ENCODE results near the gene CXXC5. TPM values are rescaled to one million over a fixed set of nuclear protein-coding genes. Genes with fewer than 3 reads are reported as not detected.

Gene CXXC5
- total and polyA plus RNA-seq, 7 donors, result 15.7 to 30.0 (median 19.9) TPM

GRCh38 chr5:139681112-139681458 is 32.9 kb downstream of the CXXC5 start:
- Histone ChIP-seq H3K4me3 (no peak overlapping the region), H3K27ac (no peak overlapping the region), H3K27me3 (no peaks in the 10 kb centered on the region), H3K36me3 (peaks cover 0 to 27% (median 2%) of the 10 kb centered on the region in 4 donors), H3K4me1 (peaks cover 0 to 42% (median 28%) of the 10 kb centered on the region in 4 donors), H3K9me3 (no peaks in the 10 kb centered on the region)
- intact Hi-C loops (cut with DNase I), result no loop called here
- DNase-seq, result no peak
- WGBS, 2 donors, result 97% methylated on average over 22 of the region's 22 CpGs
- no peak for TF ChIP-seq EP300 (IDR thresholded peaks at IDR 0.05)
- TF ChIP-seq POLR2AphosphoS5 (IDR thresholded peaks at IDR 0.05), result no peak
- TF ChIP-seq CTCF (IDR thresholded peaks at IDR 0.05), result no peak
- no peak for TF ChIP-seq POLR2A (IDR thresholded peaks at IDR 0.05)

GRCh38 chr5:139681466-139681865 is 33.3 kb downstream of the CXXC5 start:
- H3K27ac ChIP-seq, result no peak overlapping the region

GRCh38 chr5:139682016-139682975 is 34.1 kb downstream of the CXXC5 start:
- intact Hi-C loops (cut with DNase I), result no loop called here
- H3K9me3 ChIP-seq, result no peaks in the 10 kb centered on the region
- DNase-seq, result no peak
- H3K4me3 ChIP-seq, result no peak overlapping the region
- H3K4me1 ChIP-seq, result peaks cover 0 to 33% (median 21%) of the 10 kb centered on the region in 4 donors
- peak overlapping the region in 3 of 4 donors; percentile 5 to 29 (median 5) for H3K27ac ChIP-seq
- H3K27me3 ChIP-seq, result no peaks in the 10 kb centered on the region
- no peak for TF ChIP-seq EP300 (IDR thresholded peaks at IDR 0.05)
- no peak for TF ChIP-seq POLR2A (IDR thresholded peaks at IDR 0.05)
- TF ChIP-seq CTCF (IDR thresholded peaks at IDR 0.05), result no peak
- TF ChIP-seq POLR2AphosphoS5 (IDR thresholded peaks at IDR 0.05), result no peak
- 90 to 93% methylated on average over 29 of the region's 29 CpGs for WGBS, 2 donors
- H3K36me3 ChIP-seq, result peaks cover 0 to 27% (median 2%) of the 10 kb centered on the region in 4 donors

More at GRCh38 chr5:139681466-139681865, 33.3 kb downstream of the CXXC5 start:
- Histone ChIP-seq H3K9me3 (no peaks in the 10 kb centered on the region), H3K36me3 (peaks cover 0 to 27% (median 2%) of the 10 kb centered on the region in 4 donors), H3K4me3 (no peak overlapping the region), H3K27me3 (no peaks in the 10 kb centered on the region), H3K4me1 (peaks cover 0 to 42% (median 28%) of the 10 kb centered on the region in 4 donors)
- TF ChIP-seq POLR2A (IDR thresholded peaks at IDR 0.05), result no peak
- no peak for TF ChIP-seq POLR2AphosphoS5 (IDR thresholded peaks at IDR 0.05)
- TF ChIP-seq EP300 (IDR thresholded peaks at IDR 0.05), result no peak
- no peak for TF ChIP-seq CTCF (IDR thresholded peaks at IDR 0.05)
- intact Hi-C loops (cut with DNase I), result no loop called here
- DNase-seq, result no peak

GRCh38 chr5:139683295-139684271 is 35.4 kb downstream of the CXXC5 start:
- Histone ChIP-seq H3K27ac (peak overlapping the region in 1 of 4 donors; percentile 1), H3K36me3 (peaks cover 0 to 27% (median 2%) of the 10 kb centered on the region in 4 donors)
- intact Hi-C loops (cut with DNase I), result no loop called here

More at GRCh38 chr5:139683295-139684271, 35.4 kb downstream of the CXXC5 start:
- H3K27me3 ChIP-seq, result no peaks in the 10 kb centered on the region
- H3K9me3 ChIP-seq, result no peaks in the 10 kb centered on the region
- TF ChIP-seq POLR2AphosphoS5 (IDR thresholded peaks at IDR 0.05), result no peak
- TF ChIP-seq POLR2A (IDR thresholded peaks at IDR 0.05), result no peak
- no peak for TF ChIP-seq CTCF (IDR thresholded peaks at IDR 0.05)
- TF ChIP-seq EP300 (IDR thresholded peaks at IDR 0.05), result no peak
- DNase-seq, result no peak
- 65 to 83% methylated on average over 20 of the region's 20 CpGs for WGBS, 2 donors
- no peak overlapping the region for H3K4me3 ChIP-seq
- H3K4me1 ChIP-seq, result peaks cover 0 to 20% (median 11%) of the 10 kb centered on the region in 4 donors

Measured in sigmoid colon (tissue), 7 donors.